HepG2 (cell line): ENCODE measurements around the gene OPA3. TPM values are rescaled to one million over a fixed set of nuclear protein-coding genes. Genes with fewer than 3 reads are reported as not detected.

ENCODE experiments used
- AGO1 ChIP-seq: fragments of 200-400 bp; formaldehyde crosslinking; IDR thresholded peaks from 2 replicates; pipeline ENCODE4 v1.6.1; 2017; ENCODE audit warnings: mild to moderate bottlenecking, low read depth, low read length, moderate library complexity; ENCODE audit not compliant: poor library complexity, severe bottlenecking
- AHR ChIP-seq: IDR thresholded peaks from 2 replicates; pipeline ENCODE4 v1.6.1; 2018; ENCODE audit warnings: missing genetic modification reagents, missing compliant biosample characterization
- ATF7 ChIP-seq, 2 experiments: fragments of 450-650 bp in 1 of 2; sonication (generic) in 1 of 2; formaldehyde crosslinking in 1 of 2; IDR thresholded peaks; 2 replicates each; pipeline versions ENCODE4 v1.4.0 to v1.6.1; 2016 to 2020; ENCODE audit warnings: antibody characterized with exemption in 1 of 2, mild to moderate bottlenecking in 1 of 2, missing genetic modification reagents in 1 of 2
- HIVEP1 ChIP-seq: sonication (generic); formaldehyde crosslinking; IDR thresholded peaks from 2 replicates; pipeline ENCODE4 v1.4.0; 2020; ENCODE audit warnings: mild to moderate bottlenecking, missing genetic modification reagents
- HNRNPL ChIP-seq: fragments of 200-400 bp; formaldehyde crosslinking; IDR thresholded peaks from 2 replicates; pipeline ENCODE4 v1.6.1; 2017; ENCODE audit warnings: mild to moderate bottlenecking, low read depth, low read length
- LCORL ChIP-seq, 2 experiments: fragments of 450-650 bp in 1 of 2; sonication (generic) in 1 of 2; formaldehyde crosslinking in 1 of 2; IDR thresholded peaks; 2 replicates each; pipeline versions ENCODE4 v1.5.0 to v1.6.1; 2017 to 2020; ENCODE audit warnings: antibody characterized with exemption in 1 of 2, missing genetic modification reagents in 1 of 2
- RARA ChIP-seq: IDR thresholded peaks from 2 replicates; pipeline ENCODE4 v1.6.1; 2016; ENCODE audit warnings: missing genetic modification reagents, missing compliant biosample characterization
- ZMYM4 ChIP-seq: sonication (generic); formaldehyde crosslinking; IDR thresholded peaks from 2 replicates; pipeline ENCODE4 v1.8.1; 2023; ENCODE audit warnings: mild to moderate bottlenecking, missing genetic modification reagents
- ZNF431 ChIP-seq: sonication (generic); formaldehyde crosslinking; IDR thresholded peaks from 2 replicates; pipeline ENCODE4 v1.9.0; 2022; ENCODE audit warnings: missing genetic modification reagents, low read depth, mild to moderate bottlenecking, borderline replicate concordance
- ZNF468 ChIP-seq: sonication (generic); formaldehyde crosslinking; IDR thresholded peaks from 2 replicates; pipeline ENCODE4 v1.8.0; 2022; ENCODE audit warnings: mild to moderate bottlenecking, moderate library complexity, missing genetic modification reagents
- ZNF569 ChIP-seq: sonication (generic); formaldehyde crosslinking; IDR thresholded peaks from 2 replicates; pipeline ENCODE4 v1.5.0; 2020; ENCODE audit warnings: mild to moderate bottlenecking, missing genetic modification reagents, moderate library complexity, borderline replicate concordance
- ZNF672 ChIP-seq: sonication (generic); formaldehyde crosslinking; IDR thresholded peaks from 2 replicates; pipeline ENCODE4 v1.8.1; 2022; ENCODE audit warnings: missing genetic modification reagents
- ZNF773 ChIP-seq: sonication (generic); formaldehyde crosslinking; IDR thresholded peaks from 2 replicates; pipeline ENCODE4 v1.4.0; 2020; ENCODE audit warnings: missing genetic modification reagents, borderline replicate concordance
- ZNF850 ChIP-seq: sonication (generic); formaldehyde crosslinking; conservative IDR thresholded peaks from 2 replicates; pipeline ENCODE4 v1.9.0; 2021; ENCODE audit warnings: mild to moderate bottlenecking, missing genetic modification reagents
- ZSCAN9 ChIP-seq: IDR thresholded peaks from 2 replicates; pipeline ENCODE4 v1.6.1; 2016; ENCODE audit warnings: borderline replicate concordance
- polyA plus RNA-seq, 8 experiments: library from polyadenylated mRNA; depleted of rRNA in 3 of 8; stranded (reverse) in 7 of 8; unstranded in 1 of 8; fragments of >200 nt; fragmentation: Illumina TruSeq in 4 of 8; extraction: Trizol in 4 of 8; gene quantifications; 2 replicates each; pipeline versions ENCODE4 v1.2.1 to v1.2.3, GENCODE V29; 2011 to 2016; ENCODE audit warnings: low read depth in 4 of 8, missing spikeins in 1 of 8, mixed read lengths in 1 of 8; ENCODE audit not compliant: insufficient read depth in 1 of 8
- total RNA-seq, 5 experiments: library from RNA; depleted of rRNA; stranded (reverse); fragments of >200 nt; fragmentation: Illumina TruSeq; extraction: Trizol; gene quantifications; 2 replicates each; pipeline ENCODE4 v1.2.3, GENCODE V29; 2016; ENCODE audit warnings: low read depth in 1 of 5
- TF ChIP-seq, protein P1 (sequence below): sonication (generic); formaldehyde crosslinking; IDR thresholded peaks from 2 replicates; pipeline ENCODE4 v1.8.0; 2022; ENCODE audit warnings: low read depth, missing genetic modification reagents
- TF ChIP-seq, protein P2 (sequence below): sonication (generic); formaldehyde crosslinking; IDR thresholded peaks from 2 replicates; pipeline ENCODE4 v1.5.0; 2020; ENCODE audit warnings: mild to moderate bottlenecking, low read depth, missing genetic modification reagents, borderline replicate concordance
- TF ChIP-seq, protein P3 (sequence below): sonication (generic); formaldehyde crosslinking; IDR thresholded peaks from 2 replicates; pipeline ENCODE4 v1.5.0; 2020; ENCODE audit warnings: mild to moderate bottlenecking, missing genetic modification reagents, borderline replicate concordance

The OPA3 gene
- total and polyA plus RNA-seq, 2 of the 13 experiments (the other 11 are each of a cell fraction or from before 2014, with no cell fraction given) = 8.3 to 17.7 TPM

DNA sequence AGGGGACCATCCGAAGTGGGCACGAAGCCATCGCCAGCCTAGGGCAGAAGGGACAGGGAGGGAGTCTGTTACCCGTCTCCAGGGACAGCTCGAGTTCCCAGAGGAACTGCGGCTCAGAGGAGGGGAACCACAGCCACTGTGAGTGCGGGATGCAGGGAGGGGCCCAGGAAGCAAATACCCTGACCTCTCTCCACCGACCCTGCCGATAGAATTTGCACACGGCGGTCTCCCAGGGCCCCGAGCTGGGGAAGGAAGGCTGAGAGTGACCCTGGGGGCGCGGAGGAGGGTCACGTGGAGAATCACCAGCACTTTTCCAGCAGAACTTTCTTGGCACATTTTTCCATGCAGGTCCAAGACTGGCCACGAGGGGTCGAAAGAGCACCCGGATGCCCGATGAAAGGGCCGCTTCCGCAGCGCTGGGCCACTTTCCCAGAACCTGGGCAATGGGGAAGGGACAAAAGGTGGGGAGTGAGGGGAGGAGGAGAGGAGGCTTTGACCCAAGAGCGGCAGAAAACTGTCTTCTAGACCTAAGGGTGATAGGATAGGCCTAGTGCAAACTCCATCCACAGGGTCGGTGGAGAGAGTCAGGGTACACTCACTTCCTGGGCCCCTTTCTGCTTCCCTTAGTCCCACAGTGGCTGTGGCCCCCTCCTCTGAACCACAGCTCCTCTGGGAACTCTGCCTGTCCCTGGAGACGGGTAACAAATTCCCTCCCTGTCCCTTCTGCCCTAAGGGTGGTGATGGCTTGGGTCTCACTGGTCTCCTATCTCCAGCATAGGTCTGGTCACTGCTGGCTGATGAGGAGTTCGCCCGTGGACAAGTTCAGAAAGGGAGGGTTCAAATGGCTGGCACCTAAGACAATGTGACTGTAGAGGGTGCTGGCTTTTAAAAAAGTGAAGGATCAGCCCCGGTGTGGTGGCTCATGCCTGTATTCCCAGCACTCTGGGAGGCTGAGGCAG lies 22.7 kb upstream of the OPA3 start (continued):
- TF ChIP-seq, protein P1, sequence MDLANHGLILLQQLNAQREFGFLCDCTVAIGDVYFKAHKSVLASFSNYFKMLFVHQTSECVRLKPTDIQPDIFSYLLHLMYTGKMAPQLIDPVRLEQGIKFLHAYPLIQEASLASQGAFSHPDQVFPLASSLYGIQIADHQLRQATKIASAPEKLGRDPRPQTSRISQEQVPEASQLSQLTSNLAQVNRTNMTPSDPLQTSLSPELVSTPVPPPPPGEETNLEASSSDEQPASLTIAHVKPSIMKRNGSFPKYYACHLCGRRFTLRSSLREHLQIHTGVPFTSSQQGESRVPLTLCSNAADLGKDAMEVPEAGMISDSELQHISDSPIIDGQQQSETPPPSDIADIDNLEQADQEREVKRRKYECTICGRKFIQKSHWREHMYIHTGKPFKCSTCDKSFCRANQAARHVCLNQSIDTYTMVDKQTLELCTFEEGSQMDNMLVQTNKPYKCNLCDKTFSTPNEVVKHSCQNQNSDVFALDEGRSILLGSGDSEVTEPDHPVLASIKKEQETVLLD (CRISPR knock-in tag) = no peak
- TF ChIP-seq HIVEP1 (CRISPR knock-in tag) (no peak), HNRNPL (no peak), ZNF672 (CRISPR knock-in tag) (no peak), AHR (CRISPR knock-in tag) (no peak), LCORL (IDR thresholded peaks at IDR 0.05) (no peak), LCORL (CRISPR knock-in tag; IDR thresholded peaks at IDR 0.05) (no peak; the same call in 1 of the 2 replicates), ZNF431 (CRISPR knock-in tag) (no peak), RARA (no peak), ZNF773 (no peak), ZSCAN9 (CRISPR knock-in tag) (peak; percentile 37; the same call in 1 of the 2 replicates), AGO1 (no peak), ZNF468 (CRISPR knock-in tag) (no peak), ZMYM4 (no peak; the same call in 1 of the 2 replicates), ATF7 (IDR thresholded peaks at IDR 0.05) (no peak), ATF7 (CRISPR knock-in tag; IDR thresholded peaks at IDR 0.05) (no peak), ZNF569 (CRISPR knock-in tag) (no peak), ZNF850 (CRISPR knock-in tag) (no peak)
- TF ChIP-seq, protein P2, sequence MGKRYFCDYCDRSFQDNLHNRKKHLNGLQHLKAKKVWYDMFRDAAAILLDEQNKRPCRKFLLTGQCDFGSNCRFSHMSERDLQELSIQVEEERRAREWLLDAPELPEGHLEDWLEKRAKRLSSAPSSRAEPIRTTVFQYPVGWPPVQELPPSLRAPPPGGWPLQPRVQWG (CRISPR knock-in tag) = no peak
- TF ChIP-seq, protein P3, sequence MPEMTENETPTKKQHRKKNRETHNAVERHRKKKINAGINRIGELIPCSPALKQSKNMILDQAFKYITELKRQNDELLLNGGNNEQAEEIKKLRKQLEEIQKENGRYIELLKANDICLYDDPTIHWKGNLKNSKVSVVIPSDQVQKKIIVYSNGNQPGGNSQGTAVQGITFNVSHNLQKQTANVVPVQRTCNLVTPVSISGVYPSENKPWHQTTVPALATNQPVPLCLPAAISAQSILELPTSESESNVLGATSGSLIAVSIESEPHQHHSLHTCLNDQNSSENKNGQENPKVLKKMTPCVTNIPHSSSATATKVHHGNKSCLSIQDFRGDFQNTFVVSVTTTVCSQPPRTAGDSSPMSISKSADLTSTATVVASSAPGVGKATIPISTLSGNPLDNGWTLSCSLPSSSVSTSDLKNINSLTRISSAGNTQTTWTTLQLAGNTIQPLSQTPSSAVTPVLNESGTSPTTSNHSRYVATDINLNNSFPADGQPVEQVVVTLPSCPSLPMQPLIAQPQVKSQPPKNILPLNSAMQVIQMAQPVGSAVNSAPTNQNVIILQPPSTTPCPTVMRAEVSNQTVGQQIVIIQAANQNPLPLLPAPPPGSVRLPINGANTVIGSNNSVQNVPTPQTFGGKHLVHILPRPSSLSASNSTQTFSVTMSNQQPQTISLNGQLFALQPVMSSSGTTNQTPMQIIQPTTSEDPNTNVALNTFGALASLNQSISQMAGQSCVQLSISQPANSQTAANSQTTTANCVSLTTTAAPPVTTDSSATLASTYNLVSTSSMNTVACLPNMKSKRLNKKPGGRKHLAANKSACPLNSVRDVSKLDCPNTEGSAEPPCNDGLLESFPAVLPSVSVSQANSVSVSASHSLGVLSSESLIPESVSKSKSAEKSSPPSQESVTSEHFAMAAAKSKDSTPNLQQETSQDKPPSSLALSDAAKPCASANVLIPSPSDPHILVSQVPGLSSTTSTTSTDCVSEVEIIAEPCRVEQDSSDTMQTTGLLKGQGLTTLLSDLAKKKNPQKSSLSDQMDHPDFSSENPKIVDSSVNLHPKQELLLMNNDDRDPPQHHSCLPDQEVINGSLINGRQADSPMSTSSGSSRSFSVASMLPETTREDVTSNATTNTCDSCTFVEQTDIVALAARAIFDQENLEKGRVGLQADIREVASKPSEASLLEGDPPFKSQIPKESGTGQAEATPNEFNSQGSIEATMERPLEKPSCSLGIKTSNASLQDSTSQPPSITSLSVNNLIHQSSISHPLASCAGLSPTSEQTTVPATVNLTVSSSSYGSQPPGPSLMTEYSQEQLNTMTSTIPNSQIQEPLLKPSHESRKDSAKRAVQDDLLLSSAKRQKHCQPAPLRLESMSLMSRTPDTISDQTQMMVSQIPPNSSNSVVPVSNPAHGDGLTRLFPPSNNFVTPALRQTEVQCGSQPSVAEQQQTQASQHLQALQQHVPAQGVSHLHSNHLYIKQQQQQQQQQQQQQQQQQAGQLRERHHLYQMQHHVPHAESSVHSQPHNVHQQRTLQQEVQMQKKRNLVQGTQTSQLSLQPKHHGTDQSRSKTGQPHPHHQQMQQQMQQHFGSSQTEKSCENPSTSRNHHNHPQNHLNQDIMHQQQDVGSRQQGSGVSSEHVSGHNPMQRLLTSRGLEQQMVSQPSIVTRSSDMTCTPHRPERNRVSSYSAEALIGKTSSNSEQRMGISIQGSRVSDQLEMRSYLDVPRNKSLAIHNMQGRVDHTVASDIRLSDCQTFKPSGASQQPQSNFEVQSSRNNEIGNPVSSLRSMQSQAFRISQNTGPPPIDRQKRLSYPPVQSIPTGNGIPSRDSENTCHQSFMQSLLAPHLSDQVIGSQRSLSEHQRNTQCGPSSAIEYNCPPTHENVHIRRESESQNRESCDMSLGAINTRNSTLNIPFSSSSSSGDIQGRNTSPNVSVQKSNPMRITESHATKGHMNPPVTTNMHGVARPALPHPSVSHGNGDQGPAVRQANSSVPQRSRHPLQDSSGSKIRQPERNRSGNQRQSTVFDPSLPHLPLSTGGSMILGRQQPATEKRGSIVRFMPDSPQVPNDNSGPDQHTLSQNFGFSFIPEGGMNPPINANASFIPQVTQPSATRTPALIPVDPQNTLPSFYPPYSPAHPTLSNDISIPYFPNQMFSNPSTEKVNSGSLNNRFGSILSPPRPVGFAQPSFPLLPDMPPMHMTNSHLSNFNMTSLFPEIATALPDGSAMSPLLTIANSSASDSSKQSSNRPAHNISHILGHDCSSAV (CRISPR knock-in tag) = no peak
